HG03066 (cell line): ENCODE results near the gene ABLIM1.

ENCODE experiments used
- ATAC-seq: cut with Tn5 transposase; IDR thresholded peaks from one replicate; pipeline ENCODE4 v1.9.1; 2021; ENCODE audit warnings: low read depth; ENCODE audit not compliant: unreplicated experiment

The ABLIM1 gene

DNA sequence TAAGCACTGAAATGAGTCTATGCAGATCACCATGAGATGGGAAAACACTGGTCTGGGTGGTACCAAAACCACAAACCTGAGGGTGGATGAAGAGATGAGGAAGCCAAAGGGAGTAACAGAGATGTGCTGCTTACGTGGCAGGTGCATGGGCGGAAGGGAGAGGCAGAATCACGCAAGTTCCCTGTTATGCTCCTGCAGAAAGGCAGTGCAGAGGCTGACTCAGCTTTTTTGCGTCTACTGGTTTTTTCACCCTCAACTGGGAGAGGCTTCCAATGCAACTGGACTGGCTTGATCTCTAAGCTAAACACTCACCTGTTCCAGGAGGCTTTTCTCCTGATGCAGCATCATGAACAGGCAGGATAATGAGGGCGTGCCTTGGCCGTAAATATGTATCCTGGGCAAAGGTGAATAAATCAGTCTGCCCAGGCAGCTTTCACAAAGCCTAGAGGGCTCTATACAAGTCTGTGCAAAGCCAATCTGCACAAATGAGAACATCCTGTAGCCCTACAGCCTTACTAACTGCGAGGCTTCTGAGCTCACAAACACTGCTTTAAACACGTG is 158.4 kb downstream of the ABLIM1 start:
- peak; percentile 25 for ATAC-seq

DNA sequence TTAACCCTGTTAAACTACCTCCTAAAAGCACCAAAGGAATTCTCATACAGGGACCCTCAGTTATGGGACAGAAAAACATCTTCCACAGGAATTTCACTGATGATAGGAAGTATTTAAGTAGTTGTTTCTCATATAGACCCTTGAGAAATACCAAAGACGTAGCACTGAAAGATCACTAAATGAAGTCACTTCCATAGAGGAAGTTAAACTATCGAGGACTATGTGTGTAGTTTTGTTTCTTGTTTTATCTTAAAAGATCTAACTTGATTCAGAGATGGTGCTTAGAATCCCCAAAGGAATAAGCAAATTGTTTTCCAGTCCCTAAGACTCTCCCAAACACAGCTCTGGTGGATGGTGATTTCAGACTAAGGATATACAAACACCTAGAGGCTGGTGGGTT is 159.0 kb downstream of the ABLIM1 start:
- ATAC-seq: peak; percentile 22

DNA sequence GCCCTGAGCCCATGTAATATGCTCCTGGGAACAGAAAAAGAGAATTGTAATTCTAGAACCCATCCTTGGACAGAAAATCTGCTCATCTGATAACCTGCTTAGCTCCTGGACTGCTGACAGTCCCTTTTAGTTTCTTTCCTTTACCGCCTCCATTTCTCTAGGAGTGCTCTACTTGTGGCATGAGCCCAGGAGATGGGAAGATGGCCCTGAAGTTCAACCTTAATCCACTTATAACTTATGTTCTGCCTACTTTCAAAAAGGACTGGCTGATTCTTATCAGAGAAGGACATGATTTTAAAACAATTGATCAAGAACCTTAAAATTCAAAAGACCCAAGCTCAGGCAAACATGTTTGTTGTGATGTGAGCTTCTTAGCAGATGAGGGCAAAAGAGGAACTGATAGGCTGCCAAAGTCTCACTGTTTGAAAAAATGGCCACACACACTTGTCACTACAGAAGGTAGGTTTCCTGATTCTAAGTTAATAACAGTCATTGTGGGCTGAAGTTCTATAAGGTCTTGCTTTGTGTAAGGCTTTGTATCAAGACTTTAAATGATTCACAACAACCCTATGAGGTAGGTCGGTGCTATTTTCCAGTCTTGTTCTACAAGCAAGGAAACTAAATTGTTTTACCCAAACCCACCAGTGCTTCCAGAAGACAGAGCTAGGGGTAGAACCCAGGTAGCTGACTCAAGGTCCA is 159.5 kb downstream of the ABLIM1 start:
- ATAC-seq: peak; percentile 55

DNA sequence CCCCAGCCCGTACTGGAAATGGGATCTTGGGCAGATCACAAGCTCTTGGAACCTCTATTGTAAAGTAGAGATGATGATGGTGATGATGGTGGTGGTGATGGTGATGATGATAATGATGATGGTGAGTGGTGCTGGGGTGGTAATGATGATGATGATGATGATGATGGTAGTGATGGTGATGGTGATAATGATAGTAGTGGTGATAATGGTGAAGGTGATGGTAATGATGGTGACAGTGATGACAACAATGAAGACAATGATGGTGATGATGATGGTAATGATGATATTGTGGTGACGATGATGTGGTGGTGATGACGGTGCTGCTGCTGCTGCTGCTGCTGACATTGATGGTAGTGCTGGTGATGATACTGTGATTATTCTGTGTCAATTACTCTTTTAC is 162.8 kb downstream of the ABLIM1 start:
- no peak for ATAC-seq

DNA sequence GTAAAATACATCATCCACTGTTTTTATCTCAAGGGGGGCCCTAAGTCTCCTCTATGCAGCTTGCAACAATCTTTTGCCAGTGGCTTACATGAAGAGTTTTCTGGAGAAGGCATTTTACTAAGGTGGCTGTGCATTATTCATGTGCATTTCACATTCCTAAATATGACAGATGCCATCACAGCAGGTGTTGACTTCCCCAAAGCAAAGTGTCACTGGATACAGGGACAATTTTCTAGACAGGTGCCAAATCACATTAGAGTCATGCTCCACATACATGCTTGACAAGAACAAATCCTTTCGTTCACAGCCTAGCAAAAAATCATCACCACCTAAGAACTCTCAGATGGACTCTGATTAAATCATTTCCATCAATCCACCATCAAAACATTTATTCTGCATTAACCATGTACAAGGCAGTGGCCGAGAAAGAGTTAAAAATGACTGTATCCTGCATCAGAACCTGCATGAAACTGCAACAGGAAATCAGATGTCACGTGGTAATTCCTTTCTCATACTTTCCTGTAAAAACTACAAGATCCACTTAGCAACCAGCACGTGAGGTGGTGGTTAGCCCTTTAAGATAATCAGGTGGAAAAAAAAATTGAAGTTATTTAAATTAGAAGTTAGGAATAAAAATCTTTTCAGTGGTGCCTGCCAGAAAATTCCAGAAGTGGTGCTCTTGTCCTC is 165.6 kb downstream of the ABLIM1 start:
- no peak for ATAC-seq

DNA sequence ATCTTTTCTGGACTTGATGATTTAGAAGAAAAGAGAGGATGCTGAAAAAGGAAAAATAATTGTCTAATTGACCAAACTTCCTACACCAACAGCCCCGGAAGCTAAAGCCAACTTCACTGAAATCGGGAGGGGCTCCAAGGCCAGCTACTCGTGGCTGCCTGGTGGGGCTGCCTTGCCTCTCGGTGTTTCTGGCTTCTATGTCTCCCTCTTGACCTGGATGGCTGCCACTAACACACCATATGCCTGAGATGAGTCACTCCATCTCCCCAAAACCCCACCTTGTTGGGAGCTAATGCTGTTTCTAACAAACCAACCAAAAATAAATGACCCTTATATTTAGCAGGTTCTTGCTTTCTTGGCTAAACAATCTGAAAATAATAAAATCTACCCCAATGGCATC is 166.1 kb downstream of the ABLIM1 start:
- ATAC-seq: no peak

DNA sequence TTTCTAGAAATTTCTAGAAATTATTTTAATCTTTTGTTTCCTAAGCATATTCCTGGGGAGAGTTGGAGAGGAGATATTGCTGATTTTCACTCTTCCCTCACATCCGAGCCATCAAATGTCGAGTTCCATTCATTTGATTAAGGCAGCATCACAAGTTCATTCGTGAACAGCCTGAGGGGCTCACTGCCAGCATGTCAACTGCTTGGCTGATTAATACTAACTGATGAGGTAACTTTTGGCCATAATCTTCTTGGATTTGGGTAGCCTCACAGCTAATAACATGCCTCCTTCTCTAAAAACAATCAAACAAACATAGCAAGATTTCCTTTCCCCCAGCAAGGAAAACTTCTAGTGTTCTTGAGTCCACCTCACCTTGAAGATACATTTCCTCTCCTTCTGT is 166.7 kb downstream of the ABLIM1 start:
- ATAC-seq: no peak

DNA sequence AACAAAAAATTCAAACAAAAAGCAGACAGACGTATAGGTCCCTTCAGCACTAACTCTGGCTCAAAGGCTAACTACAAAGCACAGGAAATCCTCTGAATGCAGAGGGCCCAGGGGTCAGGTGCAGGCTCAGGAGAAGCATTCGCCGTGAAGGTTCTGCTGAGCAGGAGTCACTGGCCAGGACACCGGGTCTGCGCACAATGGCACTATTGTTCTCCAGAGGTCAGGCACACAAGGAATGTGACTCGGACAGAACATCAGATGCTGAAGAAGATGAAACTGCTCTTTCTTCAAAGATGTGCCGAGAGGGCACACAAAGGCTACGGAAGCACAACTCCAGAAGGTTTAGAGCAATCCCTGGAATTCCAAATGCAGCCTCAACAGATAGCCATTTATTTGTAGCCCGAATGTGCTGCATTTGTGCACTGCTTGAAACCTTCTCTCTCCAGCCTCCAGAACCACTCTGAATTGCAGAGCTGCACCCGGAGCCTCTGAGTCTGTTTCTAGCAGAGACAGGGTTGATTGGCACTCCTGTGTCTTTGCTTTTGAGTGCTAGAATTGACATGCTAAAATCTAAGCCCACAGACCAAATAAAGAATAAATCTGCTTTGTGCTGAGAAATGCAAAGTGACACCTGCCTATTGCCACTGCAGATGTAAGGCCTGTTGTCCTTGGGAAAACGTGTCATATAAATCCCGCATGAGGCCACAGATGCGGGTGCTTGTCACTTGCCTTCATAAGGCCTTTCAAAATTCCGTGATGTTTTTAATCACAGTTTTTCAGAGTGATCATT is 168.4 kb downstream of the ABLIM1 start:
- no peak for ATAC-seq

DNA sequence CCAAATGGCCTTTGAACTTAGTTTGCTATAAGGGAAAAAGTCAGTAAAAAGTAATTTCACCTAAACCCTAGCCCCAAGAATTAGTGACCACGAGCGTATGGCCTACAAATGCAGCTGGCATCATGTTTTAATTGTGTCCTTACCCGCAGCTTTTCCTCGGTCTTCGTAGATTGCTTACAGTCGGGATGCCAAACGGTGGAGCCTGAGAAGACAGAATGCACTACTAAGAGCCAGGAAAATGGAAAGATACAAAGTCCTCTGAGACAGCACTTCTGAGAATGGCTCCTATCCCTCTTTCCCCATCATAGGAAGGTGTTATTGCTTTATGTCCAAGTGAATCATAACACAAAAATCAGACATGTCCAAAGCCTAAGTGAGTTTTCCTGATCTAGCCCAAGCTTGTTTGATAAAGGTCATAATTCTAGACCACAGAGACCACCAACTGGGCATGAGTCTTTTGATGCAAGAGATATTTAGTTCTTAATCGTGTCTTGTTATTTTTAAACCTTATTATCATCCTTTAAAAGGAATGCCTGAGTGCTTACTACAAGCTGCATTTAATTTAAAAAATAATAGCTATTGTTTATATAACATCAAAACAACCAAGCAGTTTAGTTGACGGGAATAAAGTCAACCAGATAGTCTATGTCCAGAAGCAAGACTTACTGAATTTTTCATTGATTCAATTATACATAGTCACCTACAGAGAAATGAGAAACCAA is 170.1 kb downstream of the ABLIM1 start:
- no peak for ATAC-seq

DNA sequence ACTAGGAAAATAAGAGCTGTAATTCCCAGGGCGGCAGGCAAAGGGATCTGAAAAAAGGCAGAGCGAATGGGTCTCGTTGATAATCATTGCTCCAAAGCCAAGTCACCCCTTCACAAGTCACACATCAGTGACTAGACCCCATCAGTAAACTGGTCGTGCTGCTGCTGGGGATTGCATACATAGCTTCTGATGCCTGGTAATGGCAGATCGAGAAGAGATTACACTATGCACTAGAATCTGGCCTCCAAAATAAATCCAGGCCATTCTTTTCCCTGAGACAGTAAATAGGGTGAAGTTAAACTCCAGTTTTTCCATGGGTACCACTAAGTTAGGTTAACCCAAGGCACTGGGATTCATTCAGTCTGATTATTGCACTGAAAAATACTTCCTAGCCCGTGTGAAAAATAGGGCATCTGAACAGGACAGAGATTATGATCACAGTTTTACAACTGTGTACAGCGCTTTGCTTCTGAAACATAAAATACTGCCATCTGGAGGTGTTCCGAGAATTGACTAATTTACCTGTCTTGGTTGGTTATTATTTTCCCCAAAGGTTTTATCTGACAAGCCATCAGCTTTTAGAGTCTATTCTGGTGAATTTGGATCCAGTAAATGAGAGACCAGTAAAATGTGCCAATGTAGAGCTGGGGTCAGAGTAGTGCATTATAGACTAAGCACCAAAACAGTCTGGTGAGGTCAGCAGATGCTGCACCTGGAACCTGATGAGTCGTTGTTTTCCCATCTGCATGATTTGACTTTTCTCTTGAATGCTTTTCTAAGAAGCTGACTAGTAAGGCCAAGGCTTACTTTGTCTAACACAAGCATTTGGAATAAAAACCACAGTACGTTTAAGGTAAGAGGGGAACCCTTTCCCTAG is 170.9 kb downstream of the ABLIM1 start:
- ATAC-seq: no peak

DNA sequence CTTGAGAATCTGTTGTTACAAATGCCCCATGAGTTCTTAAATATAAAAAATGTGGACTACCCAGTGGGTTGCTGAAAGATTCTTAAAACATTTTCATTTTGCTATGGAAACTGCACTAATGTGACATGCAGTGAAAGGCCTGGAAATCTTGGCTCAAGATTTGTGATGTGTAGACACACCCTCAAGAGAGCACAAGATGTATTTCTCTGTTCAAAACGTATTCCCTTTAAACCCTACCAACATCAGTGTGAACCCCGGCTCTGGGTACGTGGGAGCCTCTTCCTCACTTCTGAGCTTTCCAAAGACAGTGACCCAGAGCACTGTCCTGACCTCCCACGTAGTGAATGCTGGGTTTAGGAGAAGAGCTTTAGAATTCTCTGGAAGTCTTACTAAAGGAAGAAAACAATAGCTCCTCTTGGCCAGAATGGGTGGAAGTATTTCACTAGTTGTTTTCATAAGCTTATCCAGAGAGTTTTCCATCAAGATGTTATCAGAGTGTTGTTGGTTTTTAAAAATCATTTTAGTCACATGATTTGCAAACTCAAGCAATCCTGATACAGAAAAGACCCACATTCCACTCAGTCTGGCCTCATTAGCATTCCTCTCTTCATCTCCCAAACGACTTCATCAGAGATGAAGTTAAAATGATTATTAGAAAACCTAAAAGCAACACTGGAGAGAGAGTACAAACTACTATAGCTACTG is 172.2 kb downstream of the ABLIM1 start:
- ATAC-seq: no peak

DNA sequence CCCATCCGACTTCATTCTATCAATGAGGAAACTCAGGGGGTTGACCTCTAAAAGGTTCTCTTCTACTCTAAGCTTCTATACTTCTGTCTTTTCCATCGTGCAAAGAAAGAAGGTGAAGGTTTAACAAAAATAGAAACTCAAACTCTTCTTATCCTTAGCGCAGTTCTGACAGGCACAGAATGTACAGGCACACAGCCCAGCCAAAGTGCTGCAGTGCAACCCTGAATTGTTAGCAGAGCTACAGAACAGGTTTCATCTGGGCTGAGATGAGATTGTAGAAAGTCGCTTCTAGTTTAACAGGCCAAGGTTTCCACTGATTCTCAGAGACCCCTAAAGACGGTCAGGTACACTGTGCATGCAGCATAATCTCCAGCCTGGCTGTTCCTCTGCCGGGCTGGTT is 174.5 kb downstream of the ABLIM1 start:
- no peak for ATAC-seq

DNA sequence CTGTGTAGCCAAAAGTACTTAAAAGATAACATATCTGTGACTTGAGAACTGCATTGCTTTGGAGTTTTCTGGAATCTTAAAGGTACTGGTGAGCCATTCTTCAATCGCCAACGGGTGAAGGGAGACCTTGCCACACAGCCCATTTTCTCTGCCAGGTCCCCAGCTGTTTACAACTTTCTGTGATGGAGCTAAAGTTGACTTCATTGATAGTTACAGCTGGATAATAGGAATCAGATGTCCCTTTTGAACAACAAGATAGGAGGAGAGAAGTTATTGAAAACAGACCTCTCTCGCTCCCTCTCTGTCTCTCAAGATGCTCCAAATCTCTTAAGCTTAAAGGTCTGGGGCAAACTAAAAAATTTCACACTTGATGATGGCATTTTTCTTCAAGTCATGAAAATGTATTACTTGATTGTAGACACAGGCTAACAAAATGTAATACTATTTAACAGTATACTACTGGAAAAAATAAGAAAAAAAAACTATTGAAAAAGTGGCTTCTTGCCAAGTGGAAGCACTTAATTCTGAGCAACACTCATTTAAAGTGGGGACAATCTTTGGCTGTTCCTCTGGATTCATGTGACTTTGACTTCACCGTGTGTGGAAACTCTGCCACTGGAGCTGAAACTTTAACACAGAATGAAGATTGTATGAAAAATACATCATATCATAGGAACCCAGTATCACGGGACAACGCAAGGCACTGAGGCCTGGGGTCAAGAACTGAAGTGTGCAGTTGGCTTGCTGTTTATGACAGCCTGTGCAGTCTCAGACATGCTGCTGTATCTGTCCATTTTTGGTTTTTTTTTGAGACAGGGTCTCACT is 175.4 kb downstream of the ABLIM1 start:
- ATAC-seq: no peak

DNA sequence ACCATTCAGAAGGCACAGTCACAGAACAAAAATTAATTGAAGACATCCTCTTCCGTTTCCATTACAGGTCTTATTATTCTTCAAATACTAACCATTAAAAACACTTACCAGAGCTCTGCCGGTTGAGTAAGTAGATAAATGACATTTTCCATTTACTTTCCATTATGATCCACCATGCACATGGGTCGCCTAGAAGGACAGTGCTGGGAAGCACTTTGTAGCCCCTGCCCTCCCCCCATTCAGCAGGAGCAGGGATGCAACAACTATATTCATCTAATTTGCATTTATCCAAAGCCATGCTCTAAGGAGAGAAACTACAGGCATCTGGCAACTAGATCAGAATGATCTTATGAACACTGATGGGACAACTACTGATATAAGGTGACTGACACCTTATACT is 177.0 kb downstream of the ABLIM1 start:
- ATAC-seq: no peak

DNA sequence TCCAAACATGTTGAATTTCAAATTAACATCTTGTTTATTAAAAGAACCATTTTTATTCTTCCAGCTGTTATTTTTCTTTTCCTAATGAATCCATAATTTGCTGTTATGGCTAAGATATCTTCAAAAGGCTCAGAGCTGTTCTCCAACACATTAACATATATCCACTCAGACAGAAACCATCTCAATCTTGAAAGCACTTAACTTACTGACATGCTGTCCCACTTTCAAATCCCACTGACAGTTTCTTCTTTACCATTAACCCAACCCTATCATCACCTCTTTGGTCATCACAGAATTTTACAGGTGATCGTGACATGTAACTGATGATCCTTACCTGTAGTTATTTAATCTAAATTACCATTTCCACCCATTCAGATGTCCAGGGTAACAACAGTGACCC is 178.2 kb downstream of the ABLIM1 start:
- no peak for ATAC-seq

DNA sequence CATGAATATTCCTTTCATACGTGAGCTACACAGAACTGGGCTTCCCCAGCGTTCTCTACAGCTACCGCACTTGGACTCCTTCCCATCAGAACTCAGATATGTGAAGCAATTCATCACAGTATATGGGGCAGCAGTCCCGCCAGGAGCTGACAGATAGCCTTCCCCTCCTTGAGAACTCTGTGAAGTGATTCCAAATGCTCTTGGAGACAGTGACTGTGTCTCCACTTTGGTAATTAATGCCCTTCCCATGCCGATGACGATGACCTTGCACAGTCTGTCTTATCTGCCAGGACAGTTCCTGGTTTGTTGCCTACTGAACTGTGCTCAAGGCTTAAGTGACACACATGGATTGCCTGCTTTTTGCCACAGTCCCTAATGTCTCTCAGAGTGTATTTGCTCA is 178.8 kb downstream of the ABLIM1 start:
- ATAC-seq: no peak

DNA sequence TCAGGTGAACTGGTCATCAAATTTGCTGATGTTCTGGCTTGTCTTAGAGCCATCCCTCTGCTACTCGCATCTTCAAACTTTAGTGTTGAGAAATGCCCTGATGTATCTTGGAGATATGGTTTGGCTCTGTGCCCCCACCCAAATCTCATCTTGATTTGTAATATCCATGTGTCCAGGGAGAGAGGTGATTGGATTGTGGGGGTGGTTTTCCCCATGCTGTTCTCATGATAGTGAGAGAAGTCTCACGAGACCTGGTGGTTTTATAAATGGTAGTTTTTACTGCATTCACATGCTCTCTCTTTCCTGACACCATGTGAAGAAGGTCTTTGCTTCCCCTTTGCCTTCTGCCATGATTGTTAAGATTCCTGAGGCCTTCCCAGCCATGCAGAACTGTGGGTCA is 179.8 kb downstream of the ABLIM1 start:
- ATAC-seq: no peak

DNA sequence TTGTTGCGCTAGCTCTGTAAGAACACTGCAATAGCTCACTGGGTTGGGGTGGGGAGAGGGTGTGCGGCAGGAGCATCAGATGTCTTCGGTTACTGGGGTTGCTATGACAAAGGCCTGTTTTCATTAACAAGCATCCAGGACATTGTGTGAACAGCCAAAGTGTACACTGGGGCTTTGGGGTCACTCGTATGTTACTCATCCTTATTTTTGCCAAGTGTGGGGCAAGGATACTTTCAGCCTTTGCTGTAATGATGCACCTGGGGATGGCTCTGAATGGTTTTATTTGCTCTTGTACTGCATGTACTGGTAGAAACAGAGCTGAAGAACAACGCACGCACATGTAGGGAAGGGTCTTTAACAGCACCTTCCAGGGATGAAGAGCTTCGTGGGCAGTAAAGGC is 180.8 kb downstream of the ABLIM1 start:
- ATAC-seq: no peak
